HepG2 (cell line): ENCODE measurements around the gene GTF2H4. TPM values are rescaled to one million over a fixed set of nuclear protein-coding genes. Genes with fewer than 3 reads are reported as not detected.
A peak's percentile ranks its signal among the peaks of the same experiment; 100 is the strongest.

Source experiments
- ATF7 ChIP-seq, 2 experiments: fragments of 450-650 bp in 1 of 2; sonication (generic) in 1 of 2; formaldehyde crosslinking in 1 of 2; IDR thresholded peaks; 2 replicates each; pipeline versions ENCODE4 v1.4.0 to v1.6.1; 2016 to 2020; ENCODE audit warnings: antibody characterized with exemption in 1 of 2, mild to moderate bottlenecking in 1 of 2, missing genetic modification reagents in 1 of 2
- EED ChIP-seq: sonication (generic); formaldehyde crosslinking; IDR thresholded peaks from 2 replicates; pipeline ENCODE4 v1.5.0; 2020; ENCODE audit warnings: mild to moderate bottlenecking, missing genetic modification reagents
- HOXA3 ChIP-seq: sonication (generic); formaldehyde crosslinking; IDR thresholded peaks from 2 replicates; pipeline ENCODE4 v1.5.0; 2020; ENCODE audit warnings: missing genetic modification reagents
- MED1 ChIP-seq: sonication (generic); formaldehyde crosslinking; IDR thresholded peaks from 2 replicates; pipeline ENCODE4 v1.4.0; 2020; ENCODE audit warnings: missing genetic modification reagents
- MIER3 ChIP-seq: IDR thresholded peaks from 2 replicates; pipeline ENCODE4 v1.6.1; 2016; ENCODE audit warnings: missing compliant biosample characterization, borderline replicate concordance
- NFIC ChIP-seq: IDR thresholded peaks from 2 replicates; pipeline ENCODE4 v1.6.1; 2012; ENCODE audit warnings: mild to moderate bottlenecking, low read length, inconsistent platforms
- SIN3B ChIP-seq: fragments of 150-350 bp; IDR thresholded peaks from 2 replicates; pipeline ENCODE4 v1.6.1; 2014; ENCODE audit warnings: low read length
- ZBTB43 ChIP-seq: sonication (generic); formaldehyde crosslinking; conservative IDR thresholded peaks from 2 replicates; pipeline ENCODE4 v1.4.0; 2020; ENCODE audit warnings: missing genetic modification reagents
- ZFAT ChIP-seq: sonication (generic); formaldehyde crosslinking; conservative IDR thresholded peaks from 2 replicates; pipeline ENCODE4 v1.8.1; 2023; ENCODE audit warnings: missing genetic modification reagents, inconsistent platforms
- ZNF256 ChIP-seq: sonication (generic); formaldehyde crosslinking; conservative IDR thresholded peaks from 2 replicates; pipeline ENCODE4 v1.4.0; 2020; ENCODE audit warnings: missing genetic modification reagents
- ZNF414 ChIP-seq: sonication (generic); formaldehyde crosslinking; IDR thresholded peaks from 2 replicates; pipeline ENCODE4 v1.5.0; 2020; ENCODE audit warnings: missing genetic modification reagents
- ZNF672 ChIP-seq: sonication (generic); formaldehyde crosslinking; IDR thresholded peaks from 2 replicates; pipeline ENCODE4 v1.8.1; 2022; ENCODE audit warnings: missing genetic modification reagents
- ZNF737 ChIP-seq: sonication (generic); formaldehyde crosslinking; IDR thresholded peaks from 2 replicates; pipeline ENCODE4 v1.5.0; 2020; ENCODE audit warnings: missing genetic modification reagents, mild to moderate bottlenecking, borderline replicate concordance
- ZNF775 ChIP-seq: sonication (generic); formaldehyde crosslinking; IDR thresholded peaks from 2 replicates; pipeline ENCODE4 v1.4.0; 2020; ENCODE audit warnings: missing genetic modification reagents, mild to moderate bottlenecking, moderate library complexity, borderline replicate concordance
- ZSCAN22 ChIP-seq: sonication (generic); formaldehyde crosslinking; IDR thresholded peaks from 2 replicates; pipeline ENCODE4 v1.4.0; 2020; ENCODE audit warnings: mild to moderate bottlenecking, missing genetic modification reagents
- polyA plus RNA-seq, 8 experiments: library from polyadenylated mRNA; depleted of rRNA in 3 of 8; stranded (reverse) in 7 of 8; unstranded in 1 of 8; fragments of >200 nt; fragmentation: Illumina TruSeq in 4 of 8; extraction: Trizol in 4 of 8; gene quantifications; 2 replicates each; pipeline versions ENCODE4 v1.2.1 to v1.2.3, GENCODE V29; 2011 to 2016; ENCODE audit warnings: low read depth in 4 of 8, missing spikeins in 1 of 8, mixed read lengths in 1 of 8; ENCODE audit not compliant: insufficient read depth in 1 of 8
- total RNA-seq, 5 experiments: library from RNA; depleted of rRNA; stranded (reverse); fragments of >200 nt; fragmentation: Illumina TruSeq; extraction: Trizol; gene quantifications; 2 replicates each; pipeline ENCODE4 v1.2.3, GENCODE V29; 2016; ENCODE audit warnings: low read depth in 1 of 5
- TF ChIP-seq, protein P1 (sequence below): sonication (generic); formaldehyde crosslinking; IDR thresholded peaks from 2 replicates; pipeline ENCODE4 v1.8.0; 2022; ENCODE audit warnings: mild to moderate bottlenecking, missing genetic modification reagents, moderate library complexity
- TF ChIP-seq, protein P2 (sequence below), 2 experiments: sonication (generic) in 1 of 2; formaldehyde crosslinking in 1 of 2; IDR thresholded peaks; 2 replicates each; pipeline versions ENCODE4 v1.6.1 to v1.9.0; 2014 to 2022; ENCODE audit warnings: antibody characterized with exemption in 1 of 2, borderline replicate concordance in 1 of 2, inconsistent platforms in 1 of 2, low read depth in 1 of 2, missing genetic modification reagents in 1 of 2
- TF ChIP-seq, protein P3 (sequence below): IDR thresholded peaks from 2 replicates; pipeline ENCODE4 v1.6.1; 2016; ENCODE audit warnings: missing compliant biosample characterization, missing genetic modification reagents, borderline replicate concordance

Gene GTF2H4
- total and polyA plus RNA-seq, 2 of the 13 experiments (the other 11 are each of a cell fraction or from before 2014, with no cell fraction given): 15.9 to 49.3 TPM

GRCh38 chr6:30885481-30885998 is 22.5 kb upstream of the GTF2H4 start (continued):
- TF ChIP-seq, protein P1, sequence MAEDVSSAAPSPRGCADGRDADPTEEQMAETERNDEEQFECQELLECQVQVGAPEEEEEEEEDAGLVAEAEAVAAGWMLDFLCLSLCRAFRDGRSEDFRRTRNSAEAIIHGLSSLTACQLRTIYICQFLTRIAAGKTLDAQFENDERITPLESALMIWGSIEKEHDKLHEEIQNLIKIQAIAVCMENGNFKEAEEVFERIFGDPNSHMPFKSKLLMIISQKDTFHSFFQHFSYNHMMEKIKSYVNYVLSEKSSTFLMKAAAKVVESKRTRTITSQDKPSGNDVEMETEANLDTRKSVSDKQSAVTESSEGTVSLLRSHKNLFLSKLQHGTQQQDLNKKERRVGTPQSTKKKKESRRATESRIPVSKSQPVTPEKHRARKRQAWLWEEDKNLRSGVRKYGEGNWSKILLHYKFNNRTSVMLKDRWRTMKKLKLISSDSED (CRISPR knock-in tag): 0 out of 2 replicates have a peak, but pooled peaks have one; percentile 83
- TF ChIP-seq ZNF737: no peak
- no peak for TF ChIP-seq ZNF775 (CRISPR knock-in tag)
- no peak for TF ChIP-seq MED1
- no peak for TF ChIP-seq ZSCAN22
- no peak for TF ChIP-seq ZNF672 (CRISPR knock-in tag)
- TF ChIP-seq, protein P2, sequence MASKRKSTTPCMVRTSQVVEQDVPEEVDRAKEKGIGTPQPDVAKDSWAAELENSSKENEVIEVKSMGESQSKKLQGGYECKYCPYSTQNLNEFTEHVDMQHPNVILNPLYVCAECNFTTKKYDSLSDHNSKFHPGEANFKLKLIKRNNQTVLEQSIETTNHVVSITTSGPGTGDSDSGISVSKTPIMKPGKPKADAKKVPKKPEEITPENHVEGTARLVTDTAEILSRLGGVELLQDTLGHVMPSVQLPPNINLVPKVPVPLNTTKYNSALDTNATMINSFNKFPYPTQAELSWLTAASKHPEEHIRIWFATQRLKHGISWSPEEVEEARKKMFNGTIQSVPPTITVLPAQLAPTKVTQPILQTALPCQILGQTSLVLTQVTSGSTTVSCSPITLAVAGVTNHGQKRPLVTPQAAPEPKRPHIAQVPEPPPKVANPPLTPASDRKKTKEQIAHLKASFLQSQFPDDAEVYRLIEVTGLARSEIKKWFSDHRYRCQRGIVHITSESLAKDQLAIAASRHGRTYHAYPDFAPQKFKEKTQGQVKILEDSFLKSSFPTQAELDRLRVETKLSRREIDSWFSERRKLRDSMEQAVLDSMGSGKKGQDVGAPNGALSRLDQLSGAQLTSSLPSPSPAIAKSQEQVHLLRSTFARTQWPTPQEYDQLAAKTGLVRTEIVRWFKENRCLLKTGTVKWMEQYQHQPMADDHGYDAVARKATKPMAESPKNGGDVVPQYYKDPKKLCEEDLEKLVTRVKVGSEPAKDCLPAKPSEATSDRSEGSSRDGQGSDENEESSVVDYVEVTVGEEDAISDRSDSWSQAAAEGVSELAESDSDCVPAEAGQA (IDR thresholded peaks at IDR 0.05; ENCODE audit: low read depth): no peak
- TF ChIP-seq, protein P2 (CRISPR knock-in tag; IDR thresholded peaks at IDR 0.05; ENCODE audit: borderline replicate concordance): no peak
- TF ChIP-seq MIER3 (CRISPR knock-in tag): no peak
- TF ChIP-seq, protein P3, sequence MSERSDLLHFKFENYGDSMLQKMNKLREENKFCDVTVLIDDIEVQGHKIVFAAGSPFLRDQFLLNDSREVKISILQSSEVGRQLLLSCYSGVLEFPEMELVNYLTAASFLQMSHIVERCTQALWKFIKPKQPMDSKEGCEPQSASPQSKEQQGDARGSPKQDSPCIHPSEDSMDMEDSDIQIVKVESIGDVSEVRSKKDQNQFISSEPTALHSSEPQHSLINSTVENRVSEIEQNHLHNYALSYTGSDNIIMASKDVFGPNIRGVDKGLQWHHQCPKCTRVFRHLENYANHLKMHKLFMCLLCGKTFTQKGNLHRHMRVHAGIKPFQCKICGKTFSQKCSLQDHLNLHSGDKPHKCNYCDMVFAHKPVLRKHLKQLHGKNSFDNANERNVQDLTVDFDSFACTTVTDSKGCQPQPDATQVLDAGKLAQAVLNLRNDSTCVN: no peak; the same call in 1 of the 2 replicates
- 0 out of 2 replicates have a peak, but pooled peaks have one; percentile 39 for TF ChIP-seq SIN3B
- TF ChIP-seq ZNF256 (CRISPR knock-in tag): 0 out of 2 replicates have a peak, but pooled peaks have one; percentile 4
- TF ChIP-seq ATF7 (IDR thresholded peaks at IDR 0.05): no peak
- TF ChIP-seq ATF7 (CRISPR knock-in tag; IDR thresholded peaks at IDR 0.05): 0 out of 2 replicates have a peak, but pooled peaks have one; percentile 24
- peak; percentile 55; the same call in 1 of the 2 replicates for TF ChIP-seq EED (CRISPR knock-in tag)
- 0 out of 2 replicates have a peak, but pooled peaks have one; percentile 66 for TF ChIP-seq ZNF414 (CRISPR knock-in tag)
- 0 out of 2 replicates have a peak, but pooled peaks have one; percentile 4 for TF ChIP-seq HOXA3 (CRISPR knock-in tag)
- no peak for TF ChIP-seq NFIC
- TF ChIP-seq ZFAT (CRISPR knock-in tag): no peak
- no peak for TF ChIP-seq ZBTB43 (CRISPR knock-in tag)
